HCT116 (cell line): ENCODE measurements around the gene NT5DC3. TPM values are rescaled to one million over a fixed set of nuclear protein-coding genes. Genes with fewer than 3 reads are reported as not detected.

ENCODE experiments used
- ATAC-seq: fragments of 200-7000 bp; cut with Tn5 transposase; 2 replicates; pipeline ENCODE4 v1.9.1; 2020; ENCODE audit warnings: mild to moderate bottlenecking, moderate library complexity
- BruUV-seq: library from RNA; stranded (reverse); fragments of 400-500 nt; replicated peaks from 2 replicates; lab custom pipeline; 2021; lab: Mats Ljungman, UMichigan
- CTCF ChIA-PET: fragments of 300-600 bp; sonication (Branson Sonifier 250); formaldehyde crosslinking; loops from one replicate; lab custom pipeline; 2021; ENCODE audit warnings: antibody characterized with exemption; lab: Charles Lee
- POLR2A ChIA-PET: fragments of 300-600, 350-600 bp; sonication (Branson Sonifier 250); formaldehyde crosslinking; loops from one replicate; lab custom pipeline; 2021; ENCODE audit warnings: antibody characterized with exemption; lab: Charles Lee
- RAD21 ChIA-PET, 2 experiments: fragments of 300-600 bp; sonication (Branson Sonifier 250); formaldehyde crosslinking; loops; one replicate each; lab custom pipeline; 2023; ENCODE audit warnings: low total read pairs in 2 of 2; ENCODE audit not compliant: uncharacterized antibody in 2 of 2, unreplicated experiment in 2 of 2, low non-redundant PET in 1 of 2; lab: Charles Lee
- DNase-seq: peaks from one replicate; pipeline ENCODE4 v3.0.0-alpha.2; 2010; ENCODE audit warnings: low read depth, low spot score
- H2AFZ ChIP-seq: fragments of 200-600 bp; shearing (Covaris generic), sonication (generic); 2 replicates; pipeline ENCODE4 v1.6.1; 2017; ENCODE audit warnings: low read depth, mixed run types, mixed read lengths, antibody characterized with exemption, low read length; ENCODE audit not compliant: poor library complexity, severe bottlenecking
- H3K27ac ChIP-seq: 2 replicates; pipeline ENCODE4 v1.5.1; 2012; ENCODE audit warnings: low read depth, low read length
- H3K27me3 ChIP-seq: fragments of 200-600 bp; sonication (generic); 2 replicates; pipeline ENCODE4 v1.6.1; 2016; ENCODE audit warnings: mixed run types, low read length, mixed read lengths; ENCODE audit not compliant: insufficient read depth
- H3K36me3 ChIP-seq, 2 experiments: fragments of 200-500 bp in 1 of 2; fragments of 200-600 bp in 1 of 2; sonication (Bioruptor generic) in 1 of 2; sonication (generic) in 1 of 2; 2 replicates each; pipeline versions ENCODE4 v1.5.1 to v1.6.1; 2014 to 2016; ENCODE audit warnings: low read length in 2 of 2, inconsistent platforms in 1 of 2, mixed read lengths in 1 of 2, mixed run types in 1 of 2; ENCODE audit not compliant: insufficient read depth in 2 of 2, control insufficient read depth in 1 of 2
- H3K4me1 ChIP-seq, 2 experiments: fragments of 200-600 bp in 1 of 2; sonication (generic) in 1 of 2; 2 replicates each; pipeline versions ENCODE4 v1.5.1 to v1.6.1; 2012 to 2017; ENCODE audit warnings: low read length in 2 of 2, inconsistent platforms in 1 of 2, mild to moderate bottlenecking in 1 of 2, mixed read lengths in 1 of 2, mixed run types in 1 of 2, moderate library complexity in 1 of 2; ENCODE audit not compliant: insufficient read depth in 2 of 2, control insufficient read depth in 1 of 2
- H3K4me2 ChIP-seq: fragments of 200-600 bp; sonication (generic); 2 replicates; pipeline ENCODE4 v1.6.1; 2017; ENCODE audit warnings: mixed run types, low read length, mixed read lengths
- H3K4me3 ChIP-seq, 2 experiments: fragments of 200-600 bp in 1 of 2; sonication (generic) in 1 of 2; replicated peaks in 1 of 2; 2 replicates each; pipeline ENCODE4 v1.5.1; 2011 to 2016; ENCODE audit warnings: low read length in 2 of 2, control low read depth in 1 of 2, low read depth in 1 of 2, mild to moderate bottlenecking in 1 of 2, mixed read lengths in 1 of 2, mixed run types in 1 of 2
- H3K79me2 ChIP-seq: fragments of 200-600 bp; sonication (generic); 2 replicates; pipeline ENCODE4 v1.6.1; 2017; ENCODE audit warnings: mild to moderate bottlenecking, mixed run types, low read length, moderate library complexity, mixed read lengths; ENCODE audit not compliant: insufficient read depth
- H3K9ac ChIP-seq: fragments of 200-600 bp; sonication (generic); 2 replicates; pipeline ENCODE4 v1.6.1; 2016; ENCODE audit warnings: low read length, mixed read lengths
- H3K9me2 ChIP-seq: fragments of 200-600 bp; sonication (generic), shearing (Covaris generic); 2 replicates; pipeline ENCODE4 v1.6.1; 2017; ENCODE audit warnings: mixed run types, mild to moderate bottlenecking, moderate library complexity; ENCODE audit not compliant: insufficient read depth
- H3K9me3 ChIP-seq, 2 experiments: fragments of 200-500 bp in 1 of 2; fragments of 200-600 bp in 1 of 2; sonication (Bioruptor generic) in 1 of 2; sonication (generic) in 1 of 2; 2 replicates each; pipeline ENCODE4 v1.6.1; 2014 to 2017; ENCODE audit warnings: low read length in 2 of 2, mixed read lengths in 2 of 2, inconsistent platforms in 1 of 2, low read depth in 1 of 2, mild to moderate bottlenecking in 1 of 2, mixed run types in 1 of 2, moderate library complexity in 1 of 2; ENCODE audit not compliant: control insufficient read depth in 1 of 2, insufficient read depth in 1 of 2
- H4K20me1 ChIP-seq: fragments of 200-600 bp; sonication (generic), shearing (Covaris generic); 2 replicates; pipeline ENCODE4 v1.6.1; 2017; ENCODE audit warnings: mixed run types, mild to moderate bottlenecking, moderate library complexity; ENCODE audit not compliant: insufficient read depth
- ELF1 ChIP-seq: IDR thresholded peaks from 2 replicates; pipeline ENCODE4 v1.6.1; 2012; ENCODE audit warnings: low read depth, borderline replicate concordance
- EZH2phosphoT487 ChIP-seq: fragments of 200-600 bp; IDR thresholded peaks from 2 replicates; pipeline ENCODE4 v1.6.1; 2018; ENCODE audit warnings: antibody characterized with exemption, borderline replicate concordance
- MAX ChIP-seq: IDR thresholded peaks from 2 replicates; pipeline ENCODE4 v1.6.1; 2012
- RAD21 ChIP-seq: IDR thresholded peaks from 2 replicates; pipeline ENCODE4 v1.6.1; 2012; ENCODE audit warnings: low read depth, mild to moderate bottlenecking
- REST ChIP-seq: IDR thresholded peaks from 2 replicates; pipeline ENCODE4 v1.6.1; 2012; ENCODE audit warnings: low read depth
- SRF ChIP-seq: IDR thresholded peaks from 2 replicates; pipeline ENCODE4 v1.6.1; 2012; ENCODE audit warnings: low read depth
- TCF7L2 ChIP-seq: IDR thresholded peaks from 2 replicates; pipeline ENCODE4 v1.7.0; 2011; ENCODE audit warnings: borderline replicate concordance, inconsistent platforms; ENCODE audit not compliant: insufficient read depth, insufficient read length; ENCODE audit errors: extremely low read depth
- YY1 ChIP-seq: IDR thresholded peaks from 2 replicates; pipeline ENCODE4 v1.6.1; 2011; ENCODE audit warnings: low read length, low read depth, moderate library complexity, mild to moderate bottlenecking; ENCODE audit not compliant: insufficient replicate concordance; ENCODE audit errors: extremely low read depth
- ZFX ChIP-seq: fragments of 450-650 bp; IDR thresholded peaks from 2 replicates; pipeline ENCODE4 v1.6.1; 2017
- intact Hi-C: fragments of 100-400 bp; cut with micrococcal nuclease; formaldehyde crosslinking; loops from 2 replicates; pipeline ENCODE4 v1.10.0; 2022
- total RNA-seq: library from RNA; stranded (reverse); gene quantifications from one replicate; pipeline ENCODE4 v1.2.1, GENCODE V29; 2021; ENCODE audit not compliant: unreplicated experiment

Gene NT5DC3
- total RNA-seq, 1 experiment from 2014 or later = 18.7 TPM

GRCh38 chr12:103816663-103817062 lies 24.4 kb downstream of the NT5DC3 start:
- Histone ChIP-seq H2AFZ (no peak overlapping the region), H3K4me3 (no peak overlapping the region), H3K27me3 (no peaks in the 10 kb centered on the region), H3K9me2 (no peaks in the 10 kb centered on the region), H3K4me2 (no peak overlapping the region), H3K9me3 (peaks cover 0 to 8% of the 10 kb centered on the region in 2 experiments; a peak in 1 of 4 replicates), H3K36me3 (peaks cover 0 to 8% of the 10 kb centered on the region in 2 experiments; a peak in 2 of 4 replicates), H3K4me1 (peaks cover 0 to 6% of the 10 kb centered on the region in 2 experiments; a peak in 1 of 4 replicates), H3K79me2 (peaks cover 45% of the 10 kb centered on the region), H3K27ac (no peak overlapping the region), H3K9ac (no peak overlapping the region), H4K20me1 (no peaks in the 10 kb centered on the region)
- intact Hi-C loops = no loop called here
- CTCF ChIA-PET = no interaction called here
- POLR2A ChIA-PET = no interaction called here
- DNase-seq (no peak), ATAC-seq (no peak)
- RAD21 ChIA-PET = no interaction called here
- no peak for TF ChIP-seq TCF7L2
- no peak for TF ChIP-seq EZH2phosphoT487
- TF ChIP-seq ZFX = no peak
- TF ChIP-seq ELF1 = no peak
- TF ChIP-seq MAX = no peak
- TF ChIP-seq YY1 = no peak
- TF ChIP-seq RAD21 = no peak
- TF ChIP-seq REST = no peak
- no peak for TF ChIP-seq SRF
- no TSS peak for BruUV-seq
